Left renal pelvis (tissue), 4 donors: ENCODE results near the gene GNG12. TPM values are rescaled to one million over a fixed set of nuclear protein-coding genes. Genes with fewer than 3 reads are reported as not detected.
"Not testable (repeated sequence)": the region's sequence is repeated elsewhere in the genome, so short reads cannot be mapped to it uniquely, and the experiment has no call there.

ENCODE experiments used
- DNase-seq, 4 donors: peaks; one replicate each; pipeline ENCODE4 v3.0.0-alpha.2; 2013; ENCODE audit warnings: low read depth in 4 of 4, low spot score in 3 of 4
- polyA plus RNA-seq, 4 donors: library from polyadenylated mRNA; unstranded; fragments of 120-200 nt; gene quantifications; one replicate each; pipeline ENCODE4 v1.2.1, GENCODE V29; 2013; ENCODE audit not compliant: insufficient read length in 4 of 4

GNG12 gene
- polyA plus RNA-seq, 4 donors = 91.1 to 142 (median 121) TPM

DNA sequence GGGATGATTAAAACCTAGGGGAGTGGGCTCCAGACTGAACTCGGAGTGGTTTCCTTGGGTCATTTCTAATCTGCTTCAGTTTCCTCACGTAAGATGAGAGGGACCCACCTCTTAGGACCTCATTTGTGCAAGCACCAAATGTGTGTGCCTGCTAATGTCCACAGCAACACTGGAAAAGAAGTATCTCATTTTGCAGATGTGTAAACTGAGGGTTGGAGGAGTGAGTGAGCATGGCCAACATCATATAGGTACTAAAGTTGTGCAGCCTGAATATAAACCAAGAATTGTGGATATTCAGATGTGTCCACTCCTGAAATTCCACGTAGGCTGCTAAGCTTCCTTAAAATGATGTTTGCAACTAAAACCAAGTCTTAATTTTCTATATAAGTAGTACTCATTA is 96.5 kb downstream of the GNG12 start:
- DNase-seq = no peak

- DNase-seq = no peak
Measured at GRCh38 chr1:67735806-67736627, 97.2 kb downstream of the GNG12 start.

DNA sequence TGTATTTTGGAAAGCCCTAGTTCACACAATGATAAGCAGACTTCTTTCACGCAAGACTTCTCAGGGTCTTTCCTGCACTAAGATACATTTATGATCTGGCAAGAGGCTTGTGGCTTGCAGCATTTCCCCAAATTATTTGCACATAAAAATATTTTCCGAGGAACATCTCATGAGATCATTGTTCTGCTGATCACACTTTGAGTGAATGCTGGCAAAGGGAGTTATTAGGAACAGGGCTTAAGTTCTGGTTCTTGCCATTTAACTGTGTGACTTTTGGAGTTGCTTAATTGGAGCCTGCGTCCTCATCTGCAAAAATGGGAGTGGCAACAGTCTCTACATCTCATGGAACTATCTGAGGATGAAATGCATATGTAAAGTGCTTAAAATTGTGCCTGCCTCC is 98.1 kb downstream of the GNG12 start:
- no peak for DNase-seq

- DNase-seq = no peak
Measured at GRCh38 chr1:67734323-67734690, 99.0 kb downstream of the GNG12 start.

GRCh38 chr1:67733681-67734322 is 99.5 kb downstream of the GNG12 start:
- no peak for DNase-seq

- DNase-seq = no peak
Measured at GRCh38 chr1:67732750-67733151, 100.5 kb downstream of the GNG12 start.

DNA sequence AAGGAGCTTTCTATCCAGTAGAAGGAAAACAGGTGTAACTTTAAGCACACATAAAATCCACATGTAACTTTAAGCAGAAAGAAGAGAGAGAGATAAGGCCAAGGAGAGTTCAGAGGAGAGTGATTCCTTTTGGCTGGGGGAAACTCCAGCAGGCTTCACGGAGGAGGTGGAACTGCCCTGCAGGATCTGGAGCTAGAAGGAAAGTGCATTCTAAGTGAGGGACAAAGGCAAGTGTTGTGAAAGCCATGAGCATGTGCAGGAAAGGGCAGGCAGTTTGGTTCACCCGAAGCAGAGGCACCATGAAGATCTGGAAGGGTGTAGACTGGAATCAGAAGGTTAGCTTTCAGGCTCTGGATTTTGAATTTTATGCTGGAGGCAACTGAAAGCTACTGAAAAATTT is 101.9 kb downstream of the GNG12 start:
- no peak for DNase-seq

- not testable (repeated sequence) for DNase-seq
Measured at GRCh38 chr1:67730312-67730711, 103.0 kb downstream of the GNG12 start.

DNA sequence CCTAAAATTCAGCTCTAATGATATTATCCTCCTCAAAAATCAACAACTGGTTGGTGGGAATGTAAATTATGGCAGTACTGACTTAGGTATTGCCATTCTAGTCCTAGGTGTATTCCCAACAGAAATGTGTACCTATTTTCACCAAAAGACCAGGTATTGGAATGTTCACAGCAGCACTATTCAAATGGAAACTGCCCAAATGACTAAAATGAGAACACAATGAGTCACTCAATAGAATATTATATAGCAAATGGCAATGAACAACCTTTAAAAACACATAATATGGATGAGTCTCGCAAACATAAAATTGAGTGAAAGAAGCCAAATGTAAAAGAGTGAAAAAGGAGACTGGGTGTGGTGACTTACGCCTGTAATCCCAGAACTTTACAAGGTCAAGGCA is 103.4 kb downstream of the GNG12 start:
- no peak for DNase-seq

GRCh38 chr1:67726224-67726623 is 107.0 kb downstream of the GNG12 start:
- no peak for DNase-seq

DNA sequence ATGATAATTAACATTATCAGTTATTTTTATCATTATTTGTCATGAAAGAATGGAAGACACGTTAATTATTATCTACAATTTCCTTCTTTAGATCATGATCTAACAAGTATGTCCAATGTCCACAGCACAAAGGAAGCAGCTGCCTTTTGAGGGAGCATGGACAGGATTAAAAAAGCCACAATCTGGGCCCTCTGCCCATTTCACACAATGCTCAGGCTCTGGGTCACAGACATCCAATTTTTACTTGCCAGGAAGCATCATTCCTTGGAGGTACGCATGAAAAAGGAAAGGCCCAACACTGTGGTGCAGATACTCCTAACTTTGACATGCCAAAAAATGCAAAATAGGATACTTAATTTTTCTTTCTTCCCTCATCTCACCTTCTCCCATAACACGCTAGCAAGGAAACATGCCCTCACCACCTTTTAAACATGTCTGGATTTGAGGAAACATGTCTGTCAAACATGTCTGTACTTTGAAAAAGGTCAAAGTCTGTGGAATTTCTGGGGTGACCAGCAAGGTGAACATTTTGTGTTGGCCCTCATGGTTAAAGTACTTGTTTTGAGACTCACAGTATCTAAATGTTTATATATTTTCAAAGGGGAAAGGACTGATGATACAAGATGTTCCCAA is 108.2 kb downstream of the GNG12 start:
- no peak for DNase-seq

GRCh38 chr1:67723620-67724019 is 109.6 kb downstream of the GNG12 start:
- no peak for DNase-seq

GRCh38 chr1:67723126-67723525 is 110.1 kb downstream of the GNG12 start:
- DNase-seq = no peak

DNA sequence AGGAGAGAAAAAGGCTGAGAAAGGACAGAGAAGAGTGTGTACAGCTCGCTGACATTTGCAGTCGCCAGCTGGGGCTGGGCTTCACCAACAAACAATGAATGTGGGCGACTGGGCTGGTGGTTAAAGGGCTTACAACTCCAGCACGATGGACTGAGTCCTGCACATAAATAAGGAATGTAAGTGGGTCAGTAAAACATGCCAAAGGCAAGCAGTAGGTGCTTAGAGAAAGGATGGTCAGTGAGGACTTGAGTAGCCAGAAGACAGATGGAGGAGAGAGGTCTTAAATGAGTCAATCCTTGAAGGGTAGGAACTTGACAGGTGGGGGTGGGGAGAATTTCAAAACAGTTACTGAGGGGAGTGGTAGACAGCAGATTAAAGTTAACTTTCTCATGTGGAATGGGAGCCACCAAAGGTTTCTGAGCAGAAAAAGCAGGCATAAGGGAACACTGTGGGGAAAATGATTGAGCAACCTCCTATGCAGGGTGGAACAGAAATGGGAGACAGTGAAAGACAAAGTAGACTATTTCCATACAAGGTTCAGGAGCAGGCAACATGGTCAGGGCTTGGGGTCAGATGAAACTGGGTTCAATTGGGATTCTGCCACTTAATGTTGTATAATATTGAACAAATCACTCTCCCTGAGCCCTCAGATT is 110.8 kb downstream of the GNG12 start:
- DNase-seq = no peak

- DNase-seq = no peak
Measured at GRCh38 chr1:67721650-67722291, 111.5 kb downstream of the GNG12 start.

DNA sequence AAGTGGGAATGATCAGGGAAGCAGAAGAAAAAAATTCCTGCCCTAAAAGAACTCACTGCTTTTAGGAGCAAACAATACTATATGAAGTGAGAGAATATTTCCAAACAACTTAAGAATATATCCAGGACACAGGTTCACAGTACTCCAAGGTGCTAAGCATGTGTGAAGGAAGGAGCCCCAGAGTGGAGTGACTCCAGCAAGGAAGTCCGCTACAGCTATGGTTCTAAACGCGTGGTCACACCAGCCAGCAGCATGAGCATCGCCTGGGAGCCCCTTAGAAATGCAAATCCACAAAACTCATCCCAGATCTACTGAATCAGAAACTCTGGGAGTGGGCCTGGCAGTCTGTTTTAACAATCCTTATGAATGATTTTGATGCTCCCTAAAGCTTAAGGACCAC is 112.2 kb downstream of the GNG12 start:
- no peak for DNase-seq

DNA sequence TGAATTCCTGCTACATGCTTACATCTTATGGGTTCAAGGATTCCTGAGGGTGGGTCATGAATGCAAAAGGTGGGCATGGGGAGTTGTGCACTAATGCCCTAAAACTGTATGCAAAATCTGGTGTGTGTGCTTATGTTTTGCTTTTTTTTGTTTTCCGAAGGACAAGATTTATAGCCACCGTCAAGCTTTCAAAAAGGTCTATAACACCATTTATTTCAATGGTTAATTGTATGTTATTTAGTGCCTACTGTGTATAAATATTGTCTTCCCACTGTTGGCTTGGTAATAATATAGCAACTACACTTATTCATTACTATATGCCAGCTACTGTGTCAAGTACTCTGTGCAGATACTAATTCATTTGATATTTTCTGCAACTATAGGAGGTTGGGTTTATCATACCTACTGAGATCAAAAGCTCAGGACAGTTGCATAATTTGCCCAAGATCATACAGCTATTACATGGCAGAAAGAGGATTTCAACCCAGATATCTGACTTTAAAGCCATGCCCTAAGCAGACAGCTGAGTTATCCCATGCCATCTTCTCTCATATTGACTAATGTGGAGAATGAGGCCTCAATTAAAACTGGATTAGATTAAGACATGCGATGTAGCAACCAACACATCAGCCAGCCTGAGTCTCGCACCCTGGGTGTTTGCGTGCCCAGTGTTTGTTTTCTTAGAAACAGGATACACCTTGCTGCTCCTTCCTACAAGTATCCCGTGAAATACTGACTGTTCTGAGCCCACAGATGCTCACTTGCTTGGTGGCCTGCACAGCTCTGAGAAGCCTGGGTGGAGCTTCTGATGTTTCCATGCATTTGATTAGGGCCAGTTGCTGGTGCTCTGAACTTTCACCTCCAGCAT is 113.7 kb downstream of the GNG12 start:
- no peak for DNase-seq

DNA sequence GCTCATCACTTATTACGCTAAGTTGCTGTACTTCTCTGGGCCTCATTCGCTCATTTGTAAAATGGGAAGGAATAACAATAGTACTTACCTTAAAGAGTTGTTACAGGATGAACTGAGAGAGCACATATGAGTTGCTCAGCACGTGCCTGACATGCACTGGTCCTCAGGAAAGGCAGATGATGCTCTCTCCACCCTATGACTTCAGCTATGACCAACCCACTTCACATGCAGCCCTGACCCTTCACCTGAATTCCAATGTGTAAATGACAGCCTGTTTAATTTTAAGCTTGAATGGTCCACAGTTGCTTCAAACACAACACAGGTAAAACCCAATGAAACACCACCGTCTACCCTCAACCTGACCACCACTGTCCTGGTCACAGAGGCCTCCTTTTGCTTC is 115.4 kb downstream of the GNG12 start:
- DNase-seq = no peak

- no peak for DNase-seq
Measured at GRCh38 chr1:67716800-67717199, 116.5 kb downstream of the GNG12 start.

GRCh38 chr1:67715819-67716218 is 117.4 kb downstream of the GNG12 start:
- no peak for DNase-seq
